OCI-LY7 (cell line): Measurements from ENCODE around the gene ADGRF3.

ENCODE experiments used
- EZH2phosphoT487 ChIP-seq: fragments of 200-600 bp; sonication (generic); IDR thresholded peaks from 2 replicates; pipeline ENCODE4 v1.6.1; 2018; ENCODE audit warnings: low read depth, borderline replicate concordance, mild to moderate bottlenecking, mixed run types, antibody characterized with exemption, low read length, moderate library complexity, mixed read lengths
- TF ChIP-seq, protein P1 (sequence below): fragments of 200-600 bp; sonication (generic); conservative IDR thresholded peaks from 2 replicates; pipeline ENCODE4 v1.5.1; 2014; ENCODE audit warnings: mild to moderate bottlenecking, antibody characterized with exemption, low read length, moderate library complexity, mixed read lengths

DNA sequence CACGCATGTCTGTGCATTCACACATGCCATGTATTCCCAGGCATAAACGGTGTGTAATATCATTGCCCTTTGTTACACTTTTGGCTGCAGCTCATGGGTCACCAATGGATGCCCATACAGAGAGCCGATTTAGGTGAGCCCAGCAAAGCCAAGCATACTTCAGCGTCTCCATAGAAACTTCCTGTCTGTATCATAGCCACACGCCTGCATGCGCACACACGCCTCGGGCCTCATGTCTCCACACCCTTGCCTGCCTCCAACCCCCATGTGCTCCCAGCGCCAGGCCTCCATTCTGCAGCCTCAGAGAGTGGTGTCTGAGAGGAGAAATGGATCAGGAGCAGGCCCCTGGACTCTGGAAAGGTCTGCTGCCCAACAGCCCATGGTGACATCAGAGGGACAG, 34.1 kb downstream of the ADGRF3 start:
- TF ChIP-seq, protein P1, sequence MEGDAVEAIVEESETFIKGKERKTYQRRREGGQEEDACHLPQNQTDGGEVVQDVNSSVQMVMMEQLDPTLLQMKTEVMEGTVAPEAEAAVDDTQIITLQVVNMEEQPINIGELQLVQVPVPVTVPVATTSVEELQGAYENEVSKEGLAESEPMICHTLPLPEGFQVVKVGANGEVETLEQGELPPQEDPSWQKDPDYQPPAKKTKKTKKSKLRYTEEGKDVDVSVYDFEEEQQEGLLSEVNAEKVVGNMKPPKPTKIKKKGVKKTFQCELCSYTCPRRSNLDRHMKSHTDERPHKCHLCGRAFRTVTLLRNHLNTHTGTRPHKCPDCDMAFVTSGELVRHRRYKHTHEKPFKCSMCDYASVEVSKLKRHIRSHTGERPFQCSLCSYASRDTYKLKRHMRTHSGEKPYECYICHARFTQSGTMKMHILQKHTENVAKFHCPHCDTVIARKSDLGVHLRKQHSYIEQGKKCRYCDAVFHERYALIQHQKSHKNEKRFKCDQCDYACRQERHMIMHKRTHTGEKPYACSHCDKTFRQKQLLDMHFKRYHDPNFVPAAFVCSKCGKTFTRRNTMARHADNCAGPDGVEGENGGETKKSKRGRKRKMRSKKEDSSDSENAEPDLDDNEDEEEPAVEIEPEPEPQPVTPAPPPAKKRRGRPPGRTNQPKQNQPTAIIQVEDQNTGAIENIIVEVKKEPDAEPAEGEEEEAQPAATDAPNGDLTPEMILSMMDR: no peak
- no peak for TF ChIP-seq EZH2phosphoT487
